ENCODE measurements around the gene SPOCK2.

- TF ChIP-seq MAFK (IDR thresholded peaks at IDR 0.05; ENCODE audit: low read depth, low read length): no peak
- no peak for TF ChIP-seq CEBPB (IDR thresholded peaks at IDR 0.05; ENCODE audit: low read depth, low read length)
These were observed 6.2 kb upstream of the SPOCK2 start for GRCh38 chr10:72094574-72094973.
